OCI-LY1 (cell line): ENCODE data around the gene CCIN.

Source experiments
- CTCF ChIP-seq: fragments of 200-600 bp; sonication (generic), shearing (Covaris generic); IDR thresholded peaks from 2 replicates; pipeline ENCODE4 v1.5.1; 2017; ENCODE audit warnings: mild to moderate bottlenecking, antibody characterized with exemption, low read length, moderate library complexity, mixed read lengths
- EZH2 ChIP-seq: fragments of 200-600 bp; sonication (generic), shearing (Covaris generic); IDR thresholded peaks from 2 replicates; pipeline ENCODE4 v1.8.0; 2017; ENCODE audit warnings: borderline replicate concordance, mixed run types, mild to moderate bottlenecking, antibody characterized with exemption, low read length, moderate library complexity, mixed read lengths

GRCh38 chr9:36188212-36188611, 19.0 kb downstream of the CCIN start:
- TF ChIP-seq CTCF, result no peak
- no peak for TF ChIP-seq EZH2
